BLaER1 treated with 17β-estradiol and CSF1 and Interleukin-3, amounts not matched to agents 10 nM and 100 nM (cell line): ENCODE results near the gene CRKL.
A peak's percentile ranks its signal among the peaks of the same experiment; 100 is the strongest.

Experiments
- H3K27ac ChIP-seq, 11 experiments: shearing (Covaris generic); formaldehyde crosslinking; 2 replicates each; pipeline ENCODE4 v1.8.1; 2022
- H3K27me3 ChIP-seq, 11 experiments: shearing (Covaris generic); formaldehyde crosslinking; 2 replicates each; pipeline ENCODE4 v1.8.1; 2022
- H3K36me3 ChIP-seq, 11 experiments: shearing (Covaris generic); formaldehyde crosslinking; 2 replicates each; pipeline ENCODE4 v1.8.1; 2022
- H3K4me1 ChIP-seq, 10 experiments: shearing (Covaris generic); formaldehyde crosslinking; 2 replicates each; pipeline ENCODE4 v1.8.1; 2022
- H3K4me2 ChIP-seq, 11 experiments: shearing (Covaris generic); formaldehyde crosslinking; 2 replicates each; pipeline ENCODE4 v1.8.1; 2022
- H3K4me3 ChIP-seq, 10 experiments: shearing (Covaris generic); formaldehyde crosslinking; 2 replicates each; pipeline ENCODE4 v1.8.1; 2022
- H3K9ac ChIP-seq, 11 experiments: shearing (Covaris generic); formaldehyde crosslinking; 2 replicates each; pipeline ENCODE4 v1.8.1; 2022
- H3K9me3 ChIP-seq, 11 experiments: shearing (Covaris generic); formaldehyde crosslinking; replicated peaks in 1 of 11; 2 replicates each; pipeline ENCODE4 v1.8.1; 2022
- H4K20me1 ChIP-seq, 11 experiments: shearing (Covaris generic); formaldehyde crosslinking; 2 replicates each; pipeline ENCODE4 v1.8.1; 2022
- Cebpa-rat ChIP-seq, 11 experiments: shearing (Covaris generic); IDR thresholded peaks; 2 replicates each; pipeline ENCODE4 v1.8.1; 2022

The CRKL gene

DNA sequence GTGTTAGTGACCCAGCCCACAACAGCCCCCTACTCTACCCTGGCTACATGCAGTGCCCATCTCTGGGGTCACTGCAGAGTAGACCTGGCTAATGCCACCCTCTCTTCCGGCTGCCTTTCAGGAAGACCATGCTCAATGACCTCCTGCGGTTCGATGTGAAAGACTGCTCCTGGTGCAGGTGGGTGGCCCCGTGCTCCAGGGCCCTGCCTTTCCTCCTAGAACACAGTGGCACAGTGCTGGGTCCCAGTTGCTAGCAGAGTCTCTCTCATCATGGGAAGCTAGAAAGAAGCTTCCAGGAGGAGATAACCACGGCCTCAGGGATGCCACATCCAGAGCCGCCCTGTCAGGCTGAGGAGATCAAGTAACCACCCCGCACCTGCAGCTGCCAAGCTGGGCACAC lies 68.5 kb downstream of the CRKL start:
- Histone ChIP-seq H3K27me3 (no peaks in the 10 kb centered on the region), H3K4me1 (peaks cover 35 to 46% (median 42%) of the 10 kb centered on the region in 10 experiments), H3K9me3 (no peaks in the 10 kb centered on the region), H3K27ac (no peak overlapping the region), H3K9ac (peak overlapping the region in 1 of 11 experiments; percentile 25; a peak in 1 of 22 replicates), H3K4me2 (no peak overlapping the region), H3K36me3 (peaks cover 33 to 65% (median 46%) of the 10 kb centered on the region in 11 experiments), H3K4me3 (no peak overlapping the region), H4K20me1 (peaks cover 0 to 41% (median 13%) of the 10 kb centered on the region in 11 experiments; a peak in 11 of 22 replicates)
- TF ChIP-seq Cebpa-rat (IDR thresholded peaks at IDR 0.05): no peak

DNA sequence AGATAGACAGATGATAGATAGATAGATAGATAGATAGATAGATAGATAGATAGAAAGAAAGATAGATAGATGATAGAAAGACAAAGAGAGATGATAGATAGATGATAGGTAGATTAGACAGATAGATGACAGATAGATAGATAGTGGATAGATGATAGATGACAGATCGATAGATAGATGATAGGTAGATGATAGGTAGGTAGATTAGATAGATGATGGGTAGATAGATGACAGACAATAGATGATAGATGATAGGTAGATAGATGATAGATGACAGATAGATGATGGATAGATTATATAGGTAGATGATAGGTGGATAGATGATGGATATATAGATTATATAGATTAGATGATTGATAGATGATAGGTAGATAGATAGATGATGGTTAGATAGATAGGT lies 69.2 kb downstream of the CRKL start:
- no peak overlapping the region for H3K4me3 ChIP-seq
- no peaks in the 10 kb centered on the region for H3K27me3 ChIP-seq
- H3K27ac ChIP-seq: no peak overlapping the region
- peaks cover 38 to 72% (median 52%) of the 10 kb centered on the region in 11 experiments for H3K36me3 ChIP-seq
- TF ChIP-seq Cebpa-rat (IDR thresholded peaks at IDR 0.05): no peak
- peaks cover 29 to 39% (median 36%) of the 10 kb centered on the region in 10 experiments for H3K4me1 ChIP-seq
- no peak overlapping the region for H3K4me2 ChIP-seq
- no peak overlapping the region for H3K9ac ChIP-seq
- no peaks in the 10 kb centered on the region for H3K9me3 ChIP-seq
- peaks cover 0 to 48% (median 16%) of the 10 kb centered on the region in 11 experiments; a peak in 11 of 22 replicates for H4K20me1 ChIP-seq

DNA sequence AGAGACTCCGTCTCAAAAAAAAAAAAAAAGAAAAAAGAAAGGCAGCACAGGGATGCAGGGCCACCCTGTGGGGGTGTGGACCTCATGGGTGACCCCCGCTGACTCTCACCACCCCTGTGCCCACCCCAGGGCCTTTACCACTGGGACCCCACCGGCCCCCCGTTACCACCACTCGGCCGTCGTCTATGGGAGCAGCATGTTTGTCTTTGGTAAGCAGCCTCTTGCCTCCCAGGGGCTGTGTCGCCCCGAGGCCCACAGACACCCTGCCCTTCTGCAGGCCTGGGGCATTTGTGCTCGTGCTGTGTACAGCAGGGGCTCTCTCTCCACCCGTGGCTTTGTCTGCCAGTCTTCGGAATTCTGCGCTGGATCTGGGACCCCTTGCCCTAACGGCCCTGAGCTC lies 70.2 kb downstream of the CRKL start:
- Histone ChIP-seq H3K36me3 (peaks cover 48 to 82% (median 62%) of the 10 kb centered on the region in 11 experiments), H3K27ac (no peak overlapping the region), H3K9me3 (no peaks in the 10 kb centered on the region), H3K4me2 (no peak overlapping the region), H3K9ac (no peak overlapping the region; a peak in 1 of 22 replicates), H3K4me3 (no peak overlapping the region), H4K20me1 (peaks cover 0 to 58% (median 16%) of the 10 kb centered on the region in 11 experiments; a peak in 11 of 22 replicates), H3K27me3 (no peaks in the 10 kb centered on the region), H3K4me1 (peaks cover 27 to 36% (median 33%) of the 10 kb centered on the region in 10 experiments)
- no peak for TF ChIP-seq Cebpa-rat (IDR thresholded peaks at IDR 0.05)

DNA sequence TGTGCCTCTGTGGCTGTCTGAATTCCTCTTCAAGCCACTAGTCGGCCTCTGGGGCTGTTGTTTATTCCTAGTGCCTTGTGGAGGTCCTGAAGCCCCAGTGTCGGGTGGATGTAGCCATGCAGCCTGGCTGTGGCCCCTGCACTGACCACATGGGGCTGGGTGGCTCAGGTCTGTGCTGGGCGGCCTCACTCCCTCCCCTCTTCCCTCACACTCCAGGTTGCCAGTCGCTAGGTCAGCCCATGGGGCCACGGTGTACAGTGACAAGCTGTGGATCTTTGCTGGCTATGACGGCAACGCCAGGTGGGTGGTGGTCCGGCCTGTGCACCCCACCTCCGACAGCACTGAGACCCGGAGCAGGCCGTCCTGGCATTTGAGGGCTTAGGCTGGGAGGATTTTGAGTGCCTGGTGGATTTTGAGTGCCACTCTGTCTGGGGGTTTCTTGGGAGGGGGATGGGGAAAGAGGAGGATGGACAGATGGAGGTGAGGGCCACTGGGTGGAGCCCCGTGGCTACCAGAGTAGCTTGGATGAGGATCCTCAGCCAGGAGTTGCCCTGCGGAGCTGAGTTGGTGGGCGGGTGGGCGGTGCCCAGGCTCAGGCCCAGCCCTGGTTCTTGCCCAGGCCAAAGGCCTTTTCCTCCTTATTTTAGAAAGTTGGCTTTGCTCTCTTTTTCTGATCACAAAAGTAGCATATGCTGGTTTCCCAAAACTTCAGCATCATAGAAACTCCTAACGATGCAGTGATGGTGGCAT lies 71.5 kb downstream of the CRKL start:
- Histone ChIP-seq H3K9me3 (no peaks in the 10 kb centered on the region), H3K4me3 (no peak overlapping the region), H3K27ac (0 out of 22 replicates have a peak overlapping the region, but pooled peaks of 1 of the 11 experiments have one; percentile 16), H3K4me2 (peak overlapping the region in 10 of 11 experiments; percentile 31 to 70 (median 60); a peak in 19 of 22 replicates), H3K4me1 (peaks cover 16 to 24% (median 21%) of the 10 kb centered on the region in 10 experiments), H3K27me3 (no peaks in the 10 kb centered on the region), H4K20me1 (peaks cover 0 to 72% (median 16%) of the 10 kb centered on the region in 11 experiments; a peak in 11 of 22 replicates), H3K9ac (peak overlapping the region in 10 of 11 experiments; percentile 2 to 62 (median 44); a peak in 10 of 22 replicates), H3K36me3 (peaks cover 60 to 91% (median 76%) of the 10 kb centered on the region in 11 experiments)
- no peak for TF ChIP-seq Cebpa-rat (IDR thresholded peaks at IDR 0.05)

DNA sequence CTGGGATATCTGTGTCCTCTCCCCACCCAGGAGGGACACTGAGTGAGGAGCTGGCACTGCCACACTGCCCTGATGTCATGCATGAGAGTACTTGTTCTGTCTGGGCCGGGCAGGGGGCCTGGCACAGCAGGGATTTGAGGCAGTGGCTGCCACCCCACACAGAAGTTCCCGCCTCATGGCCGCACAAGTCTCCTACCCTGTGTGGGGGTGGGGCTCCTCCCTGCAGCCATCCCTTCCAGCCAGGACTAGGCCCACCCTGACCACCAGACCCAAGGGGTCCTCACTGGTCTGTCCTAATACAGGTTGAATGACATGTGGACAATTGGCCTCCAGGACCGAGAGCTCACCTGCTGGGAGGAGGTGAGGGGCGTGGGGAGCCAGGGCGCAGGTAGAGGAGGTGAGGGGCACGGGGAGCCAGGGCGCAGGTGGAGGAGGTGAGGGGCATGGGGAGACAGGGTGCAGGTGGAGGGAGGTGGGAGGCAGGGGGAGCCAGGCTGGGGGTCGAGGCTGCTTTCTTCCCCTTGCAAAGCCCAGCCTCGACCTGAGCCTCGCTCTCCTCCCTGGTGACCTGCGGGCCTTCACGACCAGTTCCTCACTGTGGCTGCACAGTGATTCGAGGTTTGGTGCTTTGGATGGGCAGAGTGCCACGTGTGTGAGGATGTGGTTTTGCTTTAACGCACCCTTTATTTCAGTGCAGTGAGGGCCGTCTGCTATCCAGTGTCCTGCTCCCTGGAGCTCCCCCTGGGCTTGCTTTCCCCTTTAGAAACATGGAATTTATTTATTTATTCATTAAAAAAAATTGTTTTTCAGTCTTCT lies 72.3 kb downstream of the CRKL start:
- Histone ChIP-seq H3K4me3 (no peak overlapping the region), H4K20me1 (peaks cover 0 to 79% (median 16%) of the 10 kb centered on the region in 11 experiments; a peak in 11 of 22 replicates), H3K27ac (peak overlapping the region in 2 of 11 experiments; percentile 13 to 16; a peak in 3 of 22 replicates), H3K9me3 (no peaks in the 10 kb centered on the region), H3K27me3 (no peaks in the 10 kb centered on the region), H3K36me3 (peaks cover 57 to 91% (median 82%) of the 10 kb centered on the region in 11 experiments), H3K4me2 (peak overlapping the region in 10 of 11 experiments; percentile 31 to 70 (median 60); a peak in 19 of 22 replicates), H3K9ac (peak overlapping the region; percentile 2 to 62 (median 44); a peak in 13 of 22 replicates), H3K4me1 (peaks cover 12 to 21% (median 19%) of the 10 kb centered on the region in 10 experiments)
- TF ChIP-seq Cebpa-rat (IDR thresholded peaks at IDR 0.05): no peak

DNA sequence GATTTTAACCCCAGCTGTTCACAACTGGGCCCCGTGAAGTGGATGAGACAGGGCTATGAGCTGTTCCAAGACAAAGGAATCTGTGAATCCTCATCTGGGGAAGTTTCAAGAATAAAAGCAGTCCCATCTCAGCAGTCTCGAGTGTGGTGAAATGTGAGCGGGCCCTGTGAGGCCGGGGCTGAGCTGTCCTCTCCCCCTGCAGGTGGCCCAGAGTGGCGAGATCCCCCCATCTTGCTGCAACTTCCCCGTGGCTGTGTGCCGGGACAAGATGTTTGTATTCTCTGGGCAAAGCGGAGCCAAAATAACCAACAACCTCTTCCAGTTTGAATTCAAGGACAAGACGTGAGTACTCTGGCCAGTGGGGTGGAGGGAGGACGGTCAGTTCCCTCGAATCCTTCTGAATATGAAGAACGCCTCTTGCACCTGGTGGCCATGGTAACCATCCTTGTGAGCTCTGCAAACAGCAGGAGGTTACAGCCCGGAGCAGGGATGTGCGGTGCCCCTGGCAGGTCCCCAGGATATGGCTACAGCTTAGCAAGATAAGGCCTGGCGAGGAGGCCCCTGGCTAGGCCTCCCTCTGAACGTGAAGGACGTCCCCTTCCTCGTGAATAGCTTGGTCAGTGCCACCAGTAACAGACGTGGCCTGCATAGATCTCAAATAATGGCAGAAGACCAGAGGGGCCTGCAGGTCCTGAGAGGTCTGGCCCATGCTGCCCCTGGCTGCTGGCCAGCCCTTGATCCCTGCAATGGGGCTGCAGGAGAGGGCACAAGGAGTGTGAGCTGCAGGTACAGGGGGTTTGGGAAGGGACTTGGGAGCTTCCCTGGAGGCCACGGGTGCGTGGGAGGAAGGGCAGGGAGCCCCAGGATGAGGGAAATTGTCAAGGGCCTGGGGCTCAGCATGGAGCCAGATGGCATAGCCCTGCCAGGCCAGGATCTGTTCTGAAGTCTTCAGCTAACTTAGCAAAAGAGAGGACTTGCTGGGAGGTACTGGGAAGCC lies 73.3 kb downstream of the CRKL start:
- Histone ChIP-seq H3K4me1 (peaks cover 12 to 21% (median 19%) of the 10 kb centered on the region in 10 experiments), H3K4me3 (no peak overlapping the region), H3K9ac (peak overlapping the region in 9 of 11 experiments; percentile 15 to 50 (median 44); a peak in 8 of 22 replicates), H4K20me1 (peaks cover 0 to 86% (median 16%) of the 10 kb centered on the region in 11 experiments; a peak in 11 of 22 replicates), H3K9me3 (no peaks in the 10 kb centered on the region), H3K36me3 (peaks cover 52 to 90% (median 80%) of the 10 kb centered on the region in 11 experiments), H3K27ac (peak overlapping the region in 2 of 11 experiments; percentile 13 to 16; a peak in 2 of 22 replicates), H3K4me2 (peak overlapping the region in 9 of 11 experiments; percentile 54 to 70 (median 62); a peak in 13 of 22 replicates), H3K27me3 (no peaks in the 10 kb centered on the region)
- no peak for TF ChIP-seq Cebpa-rat (IDR thresholded peaks at IDR 0.05)

DNA sequence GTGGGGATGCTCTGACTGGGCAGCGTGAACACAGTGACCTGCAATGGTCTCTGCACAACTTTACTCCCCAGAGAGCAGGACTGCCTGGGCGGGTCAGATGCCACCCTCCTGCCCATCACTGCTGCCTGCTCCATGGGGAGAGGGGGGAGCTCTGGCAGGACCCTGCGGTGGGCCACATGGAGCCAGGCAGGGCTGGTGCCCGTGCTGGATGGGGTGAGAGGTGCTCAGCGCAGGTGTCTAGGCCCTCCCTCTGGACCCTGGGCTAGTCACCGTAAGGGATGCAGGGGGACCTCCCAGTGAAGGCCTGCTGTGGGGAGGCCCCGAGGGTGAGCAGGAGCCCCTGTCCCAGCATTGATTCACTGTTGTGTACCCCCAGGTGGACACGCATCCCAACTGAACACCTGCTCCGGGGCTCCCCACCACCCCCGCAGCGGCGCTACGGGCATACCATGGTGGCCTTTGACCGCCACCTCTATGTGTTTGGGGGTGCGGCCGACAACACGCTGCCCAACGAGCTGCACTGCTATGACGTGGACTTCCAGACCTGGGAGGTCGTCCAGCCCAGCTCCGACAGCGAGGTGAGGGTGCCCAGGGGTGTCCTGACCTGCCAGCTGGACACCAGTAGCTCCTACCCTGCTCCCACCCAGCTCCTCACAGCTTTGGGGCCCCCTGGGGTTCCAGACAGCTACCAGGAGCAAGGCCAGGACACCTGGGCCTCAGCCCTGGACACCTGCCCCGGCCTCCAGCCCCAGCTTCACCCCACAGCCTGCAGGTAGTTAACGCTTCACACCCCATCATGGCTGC lies 74.2 kb downstream of the CRKL start:
- TF ChIP-seq Cebpa-rat (IDR thresholded peaks at IDR 0.05): no peak
- no peak overlapping the region for H3K27ac ChIP-seq
- no peak overlapping the region for H3K4me2 ChIP-seq
- no peaks in the 10 kb centered on the region for H3K9me3 ChIP-seq
- H4K20me1 ChIP-seq: peaks cover 0 to 90% (median 14%) of the 10 kb centered on the region in 11 experiments; a peak in 12 of 22 replicates
- no peaks in the 10 kb centered on the region for H3K27me3 ChIP-seq
- no peak overlapping the region for H3K4me3 ChIP-seq
- peaks cover 12 to 21% (median 19%) of the 10 kb centered on the region in 10 experiments for H3K4me1 ChIP-seq
- H3K9ac ChIP-seq: peak overlapping the region in 2 of 11 experiments; percentile 1 to 5; a peak in 1 of 22 replicates
- H3K36me3 ChIP-seq: peaks cover 45 to 91% (median 83%) of the 10 kb centered on the region in 11 experiments
